HG02571 (cell line): Measurements from ENCODE around the gene NMRAL1.

ENCODE experiments used
- ATAC-seq: cut with Tn5 transposase; IDR thresholded peaks from one replicate; pipeline ENCODE4 v1.9.1; 2021; ENCODE audit warnings: mild to moderate bottlenecking, moderate library complexity; ENCODE audit not compliant: unreplicated experiment

NMRAL1 gene

DNA sequence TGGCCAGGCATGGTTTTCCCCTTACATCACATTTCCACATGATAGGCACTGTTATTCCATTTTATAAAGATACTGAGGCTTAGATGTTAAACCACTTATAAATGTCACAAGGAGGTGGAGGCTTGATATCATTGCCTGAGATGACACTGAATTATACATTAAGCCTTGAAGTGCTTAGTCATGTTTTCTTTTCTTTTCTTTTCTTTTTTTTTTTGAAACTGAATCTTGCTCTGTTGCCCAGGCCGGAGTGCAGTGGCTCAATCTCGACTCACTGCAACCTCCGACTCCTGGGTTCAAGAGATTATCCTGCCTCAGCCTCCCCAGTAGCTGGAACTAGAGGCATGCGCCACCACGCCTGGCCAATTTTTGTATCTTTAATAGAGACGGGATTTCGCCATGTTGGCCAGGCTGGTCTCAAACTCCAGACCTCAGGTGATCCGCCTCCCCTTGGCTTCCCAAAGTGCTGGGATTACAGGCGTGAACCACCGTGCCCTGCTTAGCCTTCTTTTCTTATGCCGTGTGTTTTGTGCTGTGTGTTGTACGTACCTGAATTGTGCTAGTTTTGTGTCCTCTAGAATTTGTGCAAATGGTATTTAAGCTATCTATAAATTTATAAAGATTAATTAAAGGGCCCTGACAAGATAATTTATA lies 47.6 kb downstream of the NMRAL1 start:
- no peak for ATAC-seq

GRCh38 chr16:4426021-4426684 lies 48.3 kb downstream of the NMRAL1 start:
- peak; percentile 9 for ATAC-seq

- peak; percentile 87 for ATAC-seq
Observed at GRCh38 chr16:4425378-4426020, 48.9 kb downstream of the NMRAL1 start, which contains the start of gene DNAJA3. Gene DNAJA3, plus strand, starts transcription at chr16:4425868. Its CDS starts 14 bp downstream, at chr16:4425882.

DNA sequence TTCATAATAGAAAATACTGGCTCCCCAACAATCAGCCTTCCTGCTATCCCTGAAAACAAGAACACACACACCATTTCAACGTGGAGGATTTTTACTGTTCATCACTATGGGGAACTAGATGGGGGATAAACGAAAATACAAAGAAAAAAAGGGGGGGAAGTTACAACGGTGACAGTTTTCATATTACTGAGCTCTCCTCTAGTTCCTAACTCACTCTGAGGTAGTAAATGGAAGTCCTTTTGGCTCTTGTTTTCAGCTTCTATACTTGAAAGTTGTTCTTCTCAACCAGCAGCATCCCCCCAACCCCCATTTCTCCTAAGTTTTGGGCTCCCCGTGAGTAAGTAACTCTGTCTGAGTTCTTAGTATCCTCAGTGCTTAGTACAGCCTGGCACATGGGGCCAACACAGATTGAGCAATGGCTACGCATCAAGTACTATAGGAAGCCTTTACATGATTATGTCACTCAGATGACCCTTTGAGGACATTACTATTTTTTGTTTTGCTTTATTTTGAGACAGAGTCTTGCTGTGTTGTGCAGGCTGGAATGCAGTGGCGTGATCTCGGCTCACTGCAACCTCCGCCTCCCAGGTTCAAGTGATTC lies 53.8 kb downstream of the NMRAL1 start:
- no peak for ATAC-seq

GRCh38 chr16:4419402-4419959 lies 54.9 kb downstream of the NMRAL1 start:
- no peak for ATAC-seq

- ATAC-seq, result peak; percentile 70
Observed at GRCh38 chr16:4416200-4417032, 58.0 kb downstream of the NMRAL1 start, which contains the start of gene CORO7. Gene CORO7, minus strand, starts transcription at chr16:4416596. Its CDS starts 78 bp downstream, at chr16:4416518.

GRCh38 chr16:4415538-4416199 lies 58.8 kb downstream of the NMRAL1 start:
- peak; percentile 15 for ATAC-seq

- ATAC-seq, result peak; percentile 40
Observed at GRCh38 chr16:4414187-4414917, 60.1 kb downstream of the NMRAL1 start.

DNA sequence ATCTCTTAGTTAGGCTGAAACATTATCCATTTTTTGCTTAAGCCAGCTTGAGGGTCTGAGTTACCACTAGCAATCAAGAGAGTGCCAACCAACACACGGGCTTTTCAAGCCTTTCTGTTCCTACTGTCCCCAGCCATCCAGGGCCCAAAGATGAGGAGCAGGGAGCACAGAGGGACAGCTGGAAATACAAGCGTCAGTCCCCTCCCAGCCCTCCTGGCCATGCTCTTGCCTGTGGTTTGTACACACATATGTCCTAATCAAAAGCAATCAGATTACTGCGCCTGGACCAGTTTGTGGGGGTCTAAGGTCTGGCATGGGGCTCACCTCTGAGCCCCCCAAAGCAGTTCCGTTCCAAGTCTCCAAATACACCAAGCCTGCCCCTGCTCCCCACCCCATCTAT lies 61.6 kb downstream of the NMRAL1 start:
- no peak for ATAC-seq

DNA sequence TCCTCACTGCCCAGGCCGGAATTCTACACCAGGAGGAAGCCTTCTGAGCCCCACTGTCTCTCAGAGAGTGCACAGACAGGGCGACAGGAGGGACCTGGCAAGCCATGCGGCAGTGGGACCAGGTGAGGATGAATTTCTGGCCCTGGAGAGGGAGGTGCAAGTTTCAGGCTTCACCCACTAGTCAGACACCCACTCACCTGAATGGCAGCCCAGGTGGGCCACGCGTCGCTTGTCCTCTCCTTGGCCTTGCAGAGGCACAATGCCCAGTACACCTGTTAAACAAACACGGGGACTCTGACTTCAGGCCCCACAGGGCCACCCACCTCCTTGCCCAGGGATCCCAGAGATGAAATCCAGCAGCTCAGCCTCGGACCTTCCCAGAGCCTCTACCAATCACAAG lies 62.3 kb downstream of the NMRAL1 start:
- ATAC-seq, result no peak
